ENCODE data around the gene U2SURP. TPM values are rescaled to one million over a fixed set of nuclear protein-coding genes. Genes with fewer than 3 reads are reported as not detected.

Gene U2SURP
- total and polyA plus RNA-seq, 10 of the 15 experiments (the other 5 are each of a cell fraction or from before 2014, with no cell fraction given): 76.3 to 277 (median 150) TPM

- TF ChIP-seq ZBTB4 (CRISPR knock-in tag; IDR thresholded peaks at IDR 0.05) (no peak), EGR1 (IDR thresholded peaks at IDR 0.05; ENCODE audit: borderline replicate concordance in 1 of 2, low read depth in 2 of 2, low read length in 2 of 2) (0 out of 3 replicates have a peak, but pooled peaks of 1 of the 2 experiments have one; percentile 55), RCOR1 (conservative IDR thresholded peaks at IDR 0.05; ENCODE audit: low read depth, low read length) (0 out of 2 replicates have a peak, but pooled peaks have one; percentile 89), CBX3 (IDR thresholded peaks at IDR 0.05; ENCODE audit: borderline replicate concordance, low read depth) (no peak), POLR2AphosphoS2 (IDR thresholded peaks at IDR 0.05; ENCODE audit: low read depth, low read length) (peak; percentile 93; the same call in 1 of the 2 replicates), SRF (IDR thresholded peaks at IDR 0.05; ENCODE audit: low read depth in 2 of 2, low read length in 2 of 2) (peak; percentile 89 to 99), TCF7 (IDR thresholded peaks at IDR 0.05; ENCODE audit: borderline replicate concordance) (peak; percentile 59), NFYA (IDR thresholded peaks at IDR 0.05; ENCODE audit: borderline replicate concordance, low read depth, low read length) (no peak), ESRRA (IDR thresholded peaks at IDR 0.05; ENCODE audit: low read length) (peak; percentile 72; the same call in 1 of the 2 replicates), EP300 (IDR thresholded peaks at IDR 0.05; ENCODE audit: borderline replicate concordance in 1 of 2, control insufficient read depth in 1 of 2, low read depth in 2 of 2, low read length in 2 of 2) (peak in 1 of 2 experiments; percentile 31; a peak in 1 of 4 replicates), BRCA1 (IDR thresholded peaks at IDR 0.05; ENCODE audit: low read depth, low read length) (no peak), SIN3A (IDR thresholded peaks at IDR 0.05; ENCODE audit: low read depth, low read length) (0 out of 2 replicates have a peak, but pooled peaks have one; percentile 71), PML (IDR thresholded peaks at IDR 0.05; ENCODE audit: low read length) (peak; percentile 94), CEBPZ (IDR thresholded peaks at IDR 0.05; ENCODE audit: low read depth, low read length) (peak; percentile 73)
- TF ChIP-seq, protein P1, sequence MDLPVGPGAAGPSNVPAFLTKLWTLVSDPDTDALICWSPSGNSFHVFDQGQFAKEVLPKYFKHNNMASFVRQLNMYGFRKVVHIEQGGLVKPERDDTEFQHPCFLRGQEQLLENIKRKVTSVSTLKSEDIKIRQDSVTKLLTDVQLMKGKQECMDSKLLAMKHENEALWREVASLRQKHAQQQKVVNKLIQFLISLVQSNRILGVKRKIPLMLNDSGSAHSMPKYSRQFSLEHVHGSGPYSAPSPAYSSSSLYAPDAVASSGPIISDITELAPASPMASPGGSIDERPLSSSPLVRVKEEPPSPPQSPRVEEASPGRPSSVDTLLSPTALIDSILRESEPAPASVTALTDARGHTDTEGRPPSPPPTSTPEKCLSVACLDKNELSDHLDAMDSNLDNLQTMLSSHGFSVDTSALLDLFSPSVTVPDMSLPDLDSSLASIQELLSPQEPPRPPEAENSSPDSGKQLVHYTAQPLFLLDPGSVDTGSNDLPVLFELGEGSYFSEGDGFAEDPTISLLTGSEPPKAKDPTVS (IDR thresholded peaks at IDR 0.05; ENCODE audit: low read depth, low read length): no peak
- TF ChIP-seq, protein P2, sequence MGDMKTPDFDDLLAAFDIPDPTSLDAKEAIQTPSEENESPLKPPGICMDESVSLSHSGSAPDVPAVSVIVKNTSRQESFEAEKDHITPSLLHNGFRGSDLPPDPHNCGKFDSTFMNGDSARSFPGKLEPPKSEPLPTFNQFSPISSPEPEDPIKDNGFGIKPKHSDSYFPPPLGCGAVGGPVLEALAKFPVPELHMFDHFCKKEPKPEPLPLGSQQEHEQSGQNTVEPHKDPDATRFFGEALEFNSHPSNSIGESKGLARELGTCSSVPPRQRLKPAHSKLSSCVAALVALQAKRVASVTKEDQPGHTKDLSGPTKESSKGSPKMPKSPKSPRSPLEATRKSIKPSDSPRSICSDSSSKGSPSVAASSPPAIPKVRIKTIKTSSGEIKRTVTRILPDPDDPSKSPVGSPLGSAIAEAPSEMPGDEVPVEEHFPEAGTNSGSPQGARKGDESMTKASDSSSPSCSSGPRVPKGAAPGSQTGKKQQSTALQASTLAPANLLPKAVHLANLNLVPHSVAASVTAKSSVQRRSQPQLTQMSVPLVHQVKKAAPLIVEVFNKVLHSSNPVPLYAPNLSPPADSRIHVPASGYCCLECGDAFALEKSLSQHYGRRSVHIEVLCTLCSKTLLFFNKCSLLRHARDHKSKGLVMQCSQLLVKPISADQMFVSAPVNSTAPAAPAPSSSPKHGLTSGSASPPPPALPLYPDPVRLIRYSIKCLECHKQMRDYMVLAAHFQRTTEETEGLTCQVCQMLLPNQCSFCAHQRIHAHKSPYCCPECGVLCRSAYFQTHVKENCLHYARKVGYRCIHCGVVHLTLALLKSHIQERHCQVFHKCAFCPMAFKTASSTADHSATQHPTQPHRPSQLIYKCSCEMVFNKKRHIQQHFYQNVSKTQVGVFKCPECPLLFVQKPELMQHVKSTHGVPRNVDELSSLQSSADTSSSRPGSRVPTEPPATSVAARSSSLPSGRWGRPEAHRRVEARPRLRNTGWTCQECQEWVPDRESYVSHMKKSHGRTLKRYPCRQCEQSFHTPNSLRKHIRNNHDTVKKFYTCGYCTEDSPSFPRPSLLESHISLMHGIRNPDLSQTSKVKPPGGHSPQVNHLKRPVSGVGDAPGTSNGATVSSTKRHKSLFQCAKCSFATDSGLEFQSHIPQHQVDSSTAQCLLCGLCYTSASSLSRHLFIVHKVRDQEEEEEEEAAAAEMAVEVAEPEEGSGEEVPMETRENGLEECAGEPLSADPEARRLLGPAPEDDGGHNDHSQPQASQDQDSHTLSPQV (IDR thresholded peaks at IDR 0.05): no peak
Observed at GRCh38 chr3:143001369-143002082, at the start of gene U2SURP (continued).
